Neural progenitor cell (in vitro differentiated cells): ENCODE measurements around the gene DNAJC5. TPM values are rescaled to one million over a fixed set of nuclear protein-coding genes. Genes with fewer than 3 reads are reported as not detected.

Experiments used
- DNase-seq: peaks from one replicate; pipeline ENCODE4 v3.0.0-alpha.2; 2016; ENCODE audit warnings: low spot score
- H2AFZ ChIP-seq: fragments of 200-600 bp; sonication (generic); replicated peaks from 2 replicates; pipeline ENCODE4 v1.6.1; 2016; ENCODE audit warnings: antibody characterized with exemption
- H3F3A ChIP-seq: fragments of 200-600 bp; sonication (generic); 2 replicates; pipeline ENCODE4 v1.6.1; 2016; ENCODE audit warnings: antibody characterized with exemption, low read depth
- H3K27ac ChIP-seq: fragments of 200-600 bp; sonication (generic); 2 replicates; pipeline ENCODE4 v1.5.1; 2016; ENCODE audit warnings: mild to moderate bottlenecking
- H3K27me3 ChIP-seq: fragments of 200-600 bp; sonication (generic); 2 replicates; pipeline ENCODE4 v1.6.1; 2016; ENCODE audit warnings: mild to moderate bottlenecking, moderate library complexity
- H3K36me3 ChIP-seq: fragments of 200-600 bp; sonication (generic); 2 replicates; pipeline ENCODE4 v1.5.1; 2016
- H3K4me1 ChIP-seq: fragments of 200-600 bp; sonication (generic); 2 replicates; pipeline ENCODE4 v1.6.1; 2016; ENCODE audit warnings: mixed run types
- H3K4me2 ChIP-seq: fragments of 200-600 bp; sonication (generic); 2 replicates; pipeline ENCODE4 v1.6.1; 2016
- H3K4me3 ChIP-seq: fragments of 200-600 bp; sonication (generic); 2 replicates; pipeline ENCODE4 v1.5.1; 2016
- H3K79me2 ChIP-seq: fragments of 200-600 bp; sonication (generic); 2 replicates; pipeline ENCODE4 v1.6.1; 2016; ENCODE audit warnings: low read depth
- H3K9ac ChIP-seq: fragments of 200-600 bp; sonication (generic); 2 replicates; pipeline ENCODE4 v1.6.1; 2016
- H3K9me3 ChIP-seq: fragments of 200-600 bp; sonication (generic); 2 replicates; pipeline ENCODE4 v1.5.1; 2016; ENCODE audit warnings: low read depth
- H4K20me1 ChIP-seq: fragments of 200-600 bp; sonication (generic); 2 replicates; pipeline ENCODE4 v1.6.1; 2016; ENCODE audit warnings: low read depth
- H3K27ac Mint-ChIP-seq: 3 replicates; pipeline ENCODE4 v1.8.0; 2021; ENCODE audit warnings: mixed read lengths
- H3K27me3 Mint-ChIP-seq: 2 replicates; pipeline ENCODE4 v1.8.0; 2022; ENCODE audit warnings: low read depth, mild to moderate bottlenecking, inconsistent platforms, moderate library complexity, mixed read lengths; ENCODE audit not compliant: insufficient read depth
- H3K36me3 Mint-ChIP-seq: 3 replicates; pipeline ENCODE4 v1.8.0; 2021; ENCODE audit warnings: mixed read lengths
- H3K4me1 Mint-ChIP-seq: 3 replicates; pipeline ENCODE4 v1.8.0; 2021; ENCODE audit warnings: mixed read lengths
- H3K4me3 Mint-ChIP-seq: 3 replicates; pipeline ENCODE4 v1.8.0; 2021; ENCODE audit warnings: mild to moderate bottlenecking, moderate library complexity, mixed read lengths
- H3K9me3 Mint-ChIP-seq: 3 replicates; pipeline ENCODE4 v1.8.0; 2020; ENCODE audit warnings: mixed read lengths
- CTCF ChIP-seq: fragments of 200-600 bp; sonication (generic); IDR thresholded peaks from 2 replicates; pipeline ENCODE4 v1.5.1; 2017; ENCODE audit warnings: antibody characterized with exemption, mild to moderate bottlenecking
- EZH2 ChIP-seq: fragments of 200-600 bp; sonication (generic); IDR thresholded peaks from 2 replicates; pipeline ENCODE4 v1.6.1; 2017; ENCODE audit warnings: antibody characterized with exemption, mild to moderate bottlenecking, moderate library complexity
- EZH2phosphoT487 ChIP-seq: fragments of 200-600 bp; sonication (generic); IDR thresholded peaks from 2 replicates; pipeline ENCODE4 v1.6.1; 2017; ENCODE audit warnings: antibody characterized with exemption
- total RNA-seq: library from RNA; depleted of rRNA; stranded (reverse); fragments of >200 nt; gene quantifications from 2 replicates; pipeline ENCODE4 v1.2.3, GENCODE V29; 2015; ENCODE audit warnings: low replicate concordance

The DNAJC5 gene
- total RNA-seq, 1 donor from 2014 or later: 17.2 TPM

GRCh38 chr20:63942969-63943807 is 48.3 kb downstream of the DNAJC5 start:
- no peak overlapping the region for H3K4me2 ChIP-seq
- H3K4me3 ChIP-seq: no peak overlapping the region
- no peak for DNase-seq
- peaks cover 3% of the 10 kb centered on the region for H3K4me1 Mint-ChIP-seq
- no peak overlapping the region for H3K4me3 Mint-ChIP-seq
- peaks cover 14% of the 10 kb centered on the region for H3F3A ChIP-seq
- peaks cover 15% of the 10 kb centered on the region for H3K79me2 ChIP-seq
- H3K27me3 ChIP-seq: no peaks in the 10 kb centered on the region
- H3K27ac Mint-ChIP-seq: no peak overlapping the region
- H3K4me1 ChIP-seq: no peaks in the 10 kb centered on the region
- H3K27me3 Mint-ChIP-seq: peaks cover 7% of the 10 kb centered on the region
- H3K36me3 Mint-ChIP-seq: no peaks in the 10 kb centered on the region
- TF ChIP-seq EZH2phosphoT487: no peak
- no peak for TF ChIP-seq EZH2
- TF ChIP-seq CTCF: no peak
- H3K27ac ChIP-seq: peak overlapping the region; percentile 56
- H2AFZ ChIP-seq: no peak overlapping the region
- H4K20me1 ChIP-seq: peaks cover 59% of the 10 kb centered on the region
- no peak overlapping the region for H3K9ac ChIP-seq
- no peaks in the 10 kb centered on the region for H3K9me3 ChIP-seq
- no peaks in the 10 kb centered on the region for H3K36me3 ChIP-seq
- no peaks in the 10 kb centered on the region for H3K9me3 Mint-ChIP-seq

- H3K27ac ChIP-seq: no peak overlapping the region
- peaks cover under 1% of the 10 kb centered on the region for H3K4me1 ChIP-seq
- H3K27me3 ChIP-seq: no peaks in the 10 kb centered on the region
- no peak overlapping the region for H3K9ac ChIP-seq
- no peaks in the 10 kb centered on the region for H3K9me3 ChIP-seq
- no peaks in the 10 kb centered on the region for H3K36me3 ChIP-seq
- H3K4me3 ChIP-seq: no peak overlapping the region
- H2AFZ ChIP-seq: no peak overlapping the region
- peaks cover 15% of the 10 kb centered on the region for H3K79me2 ChIP-seq
- TF ChIP-seq EZH2: no peak
- no peak for TF ChIP-seq EZH2phosphoT487
- no peak for TF ChIP-seq CTCF
- Mint-ChIP-seq H3K9me3 (no peaks in the 10 kb centered on the region), H3K36me3 (no peaks in the 10 kb centered on the region), H3K4me1 (peaks cover 8% of the 10 kb centered on the region), H3K27me3 (peaks cover 10% of the 10 kb centered on the region), H3K27ac (no peak overlapping the region), H3K4me3 (no peak overlapping the region)
- H3K4me2 ChIP-seq: no peak overlapping the region
- H3F3A ChIP-seq: peaks cover 16% of the 10 kb centered on the region
- peaks cover 62% of the 10 kb centered on the region for H4K20me1 ChIP-seq
- no peak for DNase-seq
Observed at GRCh38 chr20:63943808-63944077, 48.8 kb downstream of the DNAJC5 start.

GRCh38 chr20:63944078-63944941 is 49.4 kb downstream of the DNAJC5 start:
- H3K79me2 ChIP-seq: peaks cover 17% of the 10 kb centered on the region
- no peaks in the 10 kb centered on the region for H3K9me3 ChIP-seq
- H3K4me3 Mint-ChIP-seq: no peak overlapping the region
- H3K9ac ChIP-seq: no peak overlapping the region
- no peak for DNase-seq
- TF ChIP-seq EZH2 (no peak), EZH2phosphoT487 (no peak), CTCF (no peak)
- no peaks in the 10 kb centered on the region for H3K27me3 ChIP-seq
- no peaks in the 10 kb centered on the region for H3K36me3 Mint-ChIP-seq
- H3K27me3 Mint-ChIP-seq: peaks cover 13% of the 10 kb centered on the region
- peaks cover 22% of the 10 kb centered on the region for H3F3A ChIP-seq
- no peak overlapping the region for H3K4me3 ChIP-seq
- no peaks in the 10 kb centered on the region for H3K36me3 ChIP-seq
- no peak overlapping the region for H3K27ac ChIP-seq
- H3K27ac Mint-ChIP-seq: no peak overlapping the region
- peaks cover 7% of the 10 kb centered on the region for H3K4me1 ChIP-seq
- H3K4me2 ChIP-seq: no peak overlapping the region
- no peaks in the 10 kb centered on the region for H3K9me3 Mint-ChIP-seq
- H4K20me1 ChIP-seq: peaks cover 62% of the 10 kb centered on the region
- no peak overlapping the region for H2AFZ ChIP-seq
- peaks cover 13% of the 10 kb centered on the region for H3K4me1 Mint-ChIP-seq
